ENCODE measurements around the gene ANO10.

Gene ANO10

GRCh38 chr3:43366481-43366880, 255.3 kb downstream of the ANO10 start:
- H3K4me3 ChIP-seq (ENCODE audit: low read depth, low read length), result no peak overlapping the region
- TF ChIP-seq CTCF (IDR thresholded peaks at IDR 0.05; ENCODE audit: insufficient read depth, low read length, missing control alignments), result no peak
- CTCF ChIA-PET, result interaction anchor here (1.1 to 1.4 kb wide), 2 partner anchors 12 to 16 kb away, joined by 3 read pairs; no protein-coding TSS in a partner anchor
- POLR2A ChIA-PET, result no interaction called here
- DNase-seq (ENCODE audit: low read depth, low spot score), result no peak

GRCh38 chr3:43365601-43366305, 256.1 kb downstream of the ANO10 start:
- no peak for DNase-seq (ENCODE audit: low read depth, low spot score)
- ChIA-PET CTCF (interaction anchor here (1.1 to 1.4 kb wide), 2 partner anchors 13 to 15 kb away, joined by 3 read pairs; no protein-coding TSS in a partner anchor), POLR2A (no interaction called here)
- TF ChIP-seq CTCF (IDR thresholded peaks at IDR 0.05; ENCODE audit: insufficient read depth, low read length, missing control alignments), result no peak
- no peak overlapping the region for H3K4me3 ChIP-seq (ENCODE audit: low read depth, low read length)

GRCh38 chr3:43364926-43365325, 256.9 kb downstream of the ANO10 start:
- CTCF ChIA-PET, result no interaction called here
- TF ChIP-seq CTCF (IDR thresholded peaks at IDR 0.05; ENCODE audit: insufficient read depth, low read length, missing control alignments), result no peak
- POLR2A ChIA-PET, result no interaction called here
- no peak overlapping the region for H3K4me3 ChIP-seq (ENCODE audit: low read depth, low read length)
- no peak for DNase-seq (ENCODE audit: low read depth, low spot score)

- TF ChIP-seq CTCF (IDR thresholded peaks at IDR 0.05; ENCODE audit: insufficient read depth, low read length, missing control alignments), result no peak
- H3K4me3 ChIP-seq (ENCODE audit: low read depth, low read length), result no peak overlapping the region
- ChIA-PET POLR2A (no interaction called here), CTCF (no interaction called here)
- no peak for DNase-seq (ENCODE audit: low read depth, low spot score)
Measured at GRCh38 chr3:43364494-43364893, 257.3 kb downstream of the ANO10 start.

GRCh38 chr3:43363621-43364266, 258.1 kb downstream of the ANO10 start:
- TF ChIP-seq CTCF (IDR thresholded peaks at IDR 0.05; ENCODE audit: insufficient read depth, low read length, missing control alignments), result no peak
- no peak overlapping the region for H3K4me3 ChIP-seq (ENCODE audit: low read depth, low read length)
- POLR2A ChIA-PET, result no interaction called here
- CTCF ChIA-PET, result no interaction called here
- DNase-seq (ENCODE audit: low read depth, low spot score), result no peak

GRCh38 chr3:43362961-43363360, 258.9 kb downstream of the ANO10 start:
- ChIA-PET POLR2A (no interaction called here), CTCF (interaction anchor here (0.9 kb wide), 1 partner anchor 138 kb away, joined by 3 read pairs; no protein-coding TSS in a partner anchor)
- no peak overlapping the region for H3K4me3 ChIP-seq (ENCODE audit: low read depth, low read length)
- DNase-seq (ENCODE audit: low read depth, low spot score), result no peak
- TF ChIP-seq CTCF (IDR thresholded peaks at IDR 0.05; ENCODE audit: insufficient read depth, low read length, missing control alignments), result no peak

Data from AG04449 (cell line).